Neural cell (in vitro differentiated cells): ENCODE results near the gene CKAP4.

Experiments used
- CTCF ChIP-seq: fragments of 450-650 bp; IDR thresholded peaks from 2 replicates; pipeline ENCODE4 v1.5.1; 2014; ENCODE audit warnings: antibody characterized with exemption, mild to moderate bottlenecking, moderate library complexity; ENCODE audit not compliant: poor library complexity, severe bottlenecking
- EP300 ChIP-seq: fragments of 450-650 bp; conservative IDR thresholded peaks from 2 replicates; pipeline ENCODE4 v1.6.1; 2014; ENCODE audit warnings: antibody characterized with exemption, mild to moderate bottlenecking, moderate library complexity; ENCODE audit not compliant: poor library complexity, severe bottlenecking
- EZH2 ChIP-seq: fragments of 200-600, 300-800 bp; shearing (Covaris generic), sonication (generic); IDR thresholded peaks from 2 replicates; pipeline ENCODE4 v1.6.1; 2014; ENCODE audit warnings: antibody characterized with exemption, low read length, borderline replicate concordance, mild to moderate bottlenecking; ENCODE audit not compliant: insufficient read depth, poor library complexity, severe bottlenecking
- POLR2AphosphoS5 ChIP-seq: IDR thresholded peaks from 2 replicates; pipeline ENCODE4 v1.6.1; 2012
- TAF1 ChIP-seq: IDR thresholded peaks from 2 replicates; pipeline ENCODE4 v1.6.1; 2012; ENCODE audit warnings: low read depth

DNA sequence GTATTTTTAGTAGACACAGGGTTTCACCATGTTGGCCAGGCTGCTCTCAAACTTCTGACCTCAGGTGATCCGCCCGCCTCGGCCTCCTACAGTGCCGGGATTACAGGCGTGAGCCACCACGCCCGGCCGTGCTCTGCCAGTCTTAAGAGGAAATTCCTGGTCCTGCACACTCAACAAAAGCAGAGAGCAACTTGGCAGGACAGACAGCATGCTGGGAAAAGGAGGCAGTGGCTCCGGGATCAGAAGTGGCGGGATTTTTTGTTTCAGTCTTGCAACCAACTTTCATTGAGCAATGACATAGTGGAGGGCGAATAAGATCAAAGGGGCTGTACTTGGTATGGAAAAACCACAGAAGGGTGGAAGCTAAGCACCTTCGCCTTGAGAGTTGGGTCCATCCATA is 2.1 kb downstream of the CKAP4 start:
- TF ChIP-seq EZH2 (no peak), CTCF (no peak), EP300 (no peak), POLR2AphosphoS5 (no peak), TAF1 (no peak)
